B cell (primary cell): ENCODE measurements around the gene GGNBP2. TPM values are rescaled to one million over a fixed set of nuclear protein-coding genes. Genes with fewer than 3 reads are reported as not detected.

Source experiments
- ATAC-seq: fragments of 200-7000 bp; cut with Tn5 transposase; one replicate; pipeline ENCODE4 v1.10.0; 2021; ENCODE audit warnings: low read depth, mild to moderate bottlenecking, moderate number of reproducible peaks, moderate library complexity
- CTCF ChIA-PET: fragments of 350-600 bp; sonication (Branson Sonifier 250); formaldehyde crosslinking; loops from one replicate; lab custom pipeline; 2021; ENCODE audit warnings: antibody characterized with exemption, inconsistent platforms; lab: Charles Lee
- POLR2A ChIA-PET: fragments of 350-600 bp; sonication (Branson Sonifier 250); formaldehyde crosslinking; loops from one replicate; lab custom pipeline; 2021; ENCODE audit warnings: antibody characterized with exemption; lab: Charles Lee
- DNase-seq: peaks from one replicate; pipeline ENCODE4 v3.0.0; 2013
- H2AFZ ChIP-seq: 2 replicates; pipeline ENCODE4 v1.6.1; 2012; ENCODE audit warnings: mild to moderate bottlenecking, low read depth, low read length; ENCODE audit not compliant: insufficient read depth, poor library complexity, severe bottlenecking
- H3K27ac ChIP-seq, 2 donors: 1 replicate in 1 of 2; 2 replicates in 1 of 2; pipeline ENCODE4 v1.5.1; 2012 to 2013; ENCODE audit warnings: low read length in 2 of 2, mild to moderate bottlenecking in 2 of 2, moderate library complexity in 1 of 2
- H3K27me3 ChIP-seq, 4 experiments: fragments of 200-600 bp in 1 of 4; sonication (generic) in 1 of 4; replicated peaks in 1 of 4; 1 replicate in 2 of 4; 2 replicates in 2 of 4; pipeline versions ENCODE4 v1.6.1 to v1.7.0; 2013 to 2016; ENCODE audit warnings: low read length in 3 of 4, mild to moderate bottlenecking in 2 of 4, mixed read lengths in 1 of 4, moderate library complexity in 1 of 4; ENCODE audit not compliant: insufficient read depth in 4 of 4, control insufficient read depth in 3 of 4; ENCODE audit errors: control extremely low read depth in 1 of 4
- H3K36me3 ChIP-seq, 2 experiments: replicated peaks in 1 of 2; 1 replicate in 1 of 2; 2 replicates in 1 of 2; pipeline versions ENCODE4 v1.6.1 to v1.7.1; 2013; ENCODE audit warnings: low read length in 1 of 2; ENCODE audit not compliant: insufficient read depth in 2 of 2, control insufficient read depth in 1 of 2; ENCODE audit errors: control extremely low read depth in 1 of 2, extremely low read depth in 1 of 2
- H3K4me1 ChIP-seq, 2 donors: fragments of 200-600 bp in 1 of 2; sonication (generic) in 1 of 2; 1 replicate in 1 of 2; 2 replicates in 1 of 2; pipeline versions ENCODE4 v1.5.1 to v1.6.1; 2013 to 2017; ENCODE audit warnings: low read length in 2 of 2; ENCODE audit not compliant: control insufficient read depth in 2 of 2, insufficient read depth in 2 of 2
- H3K4me2 ChIP-seq: replicated peaks from 2 replicates; pipeline ENCODE3; 2012; ENCODE audit warnings: mild to moderate bottlenecking, low read depth, low read length; ENCODE audit not compliant: poor library complexity, severe bottlenecking
- H3K4me3 ChIP-seq, 5 experiments: fragments of 200-600 bp in 1 of 5; sonication (generic) in 1 of 5; 1 replicate in 3 of 5; 2 replicates in 2 of 5; pipeline versions ENCODE4 v1.5.1 to v1.7.0; 2011 to 2016; ENCODE audit warnings: low read length in 4 of 5, mild to moderate bottlenecking in 4 of 5, low read depth in 2 of 5, control low read depth in 1 of 5, moderate library complexity in 1 of 5; ENCODE audit not compliant: insufficient read depth in 1 of 5; ENCODE audit errors: control extremely low read depth in 1 of 5, extremely low read depth in 1 of 5
- H3K79me2 ChIP-seq: fragments of 200-600 bp; sonication (generic); one replicate; pipeline ENCODE4 v1.6.0; 2016; ENCODE audit warnings: low read length; ENCODE audit not compliant: control insufficient read depth, insufficient read depth
- H3K9ac ChIP-seq: fragments of 200-600 bp; sonication (generic); 2 replicates; pipeline ENCODE4 v1.6.1; 2017; ENCODE audit warnings: mild to moderate bottlenecking, low read length, moderate library complexity
- H3K9me3 ChIP-seq, 3 donors: one replicate each; pipeline versions ENCODE4 v1.6.1 to v1.7.1; 2013; ENCODE audit warnings: low read length in 2 of 3; ENCODE audit not compliant: control insufficient read depth in 2 of 3, insufficient read depth in 1 of 3; ENCODE audit errors: control extremely low read depth in 1 of 3
- H4K20me1 ChIP-seq: 2 replicates; pipeline ENCODE4 v1.6.0; 2012; ENCODE audit warnings: mild to moderate bottlenecking, low read length; ENCODE audit not compliant: insufficient read depth, control insufficient read depth, poor library complexity, severe bottlenecking
- H3K27ac Mint-ChIP-seq: one replicate; pipeline ENCODE4 v1.8.0; 2021; ENCODE audit warnings: mixed read lengths
- H3K27me3 Mint-ChIP-seq: one replicate; pipeline ENCODE4 v1.8.0; 2021; ENCODE audit warnings: mixed read lengths
- H3K4me1 Mint-ChIP-seq: one replicate; pipeline ENCODE4 v1.8.0; 2021; ENCODE audit warnings: mixed read lengths
- H3K4me3 Mint-ChIP-seq: one replicate; pipeline ENCODE4 v1.8.0; 2021; ENCODE audit warnings: mixed read lengths
- H3K9me3 Mint-ChIP-seq: one replicate; pipeline ENCODE4 v1.8.0; 2022; ENCODE audit warnings: mixed read lengths; ENCODE audit not compliant: insufficient read depth
- CTCF ChIP-seq: fragments of 200-600 bp; IDR thresholded peaks from one replicate; pipeline ENCODE4 v1.8.0; 2022; ENCODE audit warnings: antibody characterized with exemption, mild to moderate bottlenecking
- EZH2 ChIP-seq: IDR thresholded peaks from 2 replicates; pipeline ENCODE4 v1.6.1; 2012; ENCODE audit warnings: borderline replicate concordance, low read depth, mild to moderate bottlenecking, moderate library complexity, low read length; ENCODE audit not compliant: insufficient read depth, poor library complexity, severe bottlenecking
- WGBS: methylation state at CpG from one replicate; pipeline ENCODE4 v1.1.5; 2013; ENCODE audit warnings: missing lambda C conversion rate; ENCODE audit not compliant: insufficient coverage; 5-methylcytosine and 5-hydroxymethylcytosine counted together
- intact Hi-C: fragments of 100-400 bp; cut with micrococcal nuclease; formaldehyde crosslinking; loops from one replicate; pipeline ENCODE4 v1.10.0; 2022
- polyA plus RNA-seq: library from polyadenylated mRNA; depleted of rRNA; stranded (reverse); fragments of >200 nt; gene quantifications from 2 replicates; pipeline ENCODE4 v1.2.3, GENCODE V29; 2012
- total RNA-seq, 2 donors: library from RNA; stranded (reverse); fragments of 120-200 nt in 1 of 2; gene quantifications; 1 replicate in 1 of 2; 2 replicates in 1 of 2; pipeline versions ENCODE4 v1.2.3 to v1.2.4, GENCODE V29; 2013 to 2022

The GGNBP2 gene
- total and polyA plus RNA-seq, 2 donors (not counting 1 experiment from before 2014, with no cell fraction given), result 107 to 137 TPM

- H3K27ac Mint-ChIP-seq, result no peak overlapping the region
- Histone ChIP-seq H4K20me1 (no peaks in the 10 kb centered on the region), H2AFZ (no peak overlapping the region), H3K79me2 (no peaks in the 10 kb centered on the region), H3K36me3 (peaks cover 0 to 34% of the 10 kb centered on the region in 2 experiments), H3K4me3 (no peak overlapping the region), H3K4me2 (no peak overlapping the region), H3K4me1 (no peaks in the 10 kb centered on the region), H3K27me3 (no peaks in the 10 kb centered on the region), H3K9ac (no peak overlapping the region), H3K27ac (no peak overlapping the region), H3K9me3 (no peaks in the 10 kb centered on the region)
- ATAC-seq (no peak), DNase-seq (no peak)
- ChIA-PET CTCF (no interaction called here), POLR2A (no interaction called here)
- H3K4me3 Mint-ChIP-seq, result no peak overlapping the region
- 92% methylated on average over 5 of the region's 6 CpGs for WGBS
- H3K4me1 Mint-ChIP-seq, result no peaks in the 10 kb centered on the region
- H3K27me3 Mint-ChIP-seq, result no peaks in the 10 kb centered on the region
- no peaks in the 10 kb centered on the region for H3K9me3 Mint-ChIP-seq
- intact Hi-C loops, result no loop called here
- TF ChIP-seq EZH2, result no peak
- TF ChIP-seq CTCF, result no peak
These were observed 38.4 kb upstream of the GGNBP2 start for GRCh38 chr17:36506249-36506826.

DNA sequence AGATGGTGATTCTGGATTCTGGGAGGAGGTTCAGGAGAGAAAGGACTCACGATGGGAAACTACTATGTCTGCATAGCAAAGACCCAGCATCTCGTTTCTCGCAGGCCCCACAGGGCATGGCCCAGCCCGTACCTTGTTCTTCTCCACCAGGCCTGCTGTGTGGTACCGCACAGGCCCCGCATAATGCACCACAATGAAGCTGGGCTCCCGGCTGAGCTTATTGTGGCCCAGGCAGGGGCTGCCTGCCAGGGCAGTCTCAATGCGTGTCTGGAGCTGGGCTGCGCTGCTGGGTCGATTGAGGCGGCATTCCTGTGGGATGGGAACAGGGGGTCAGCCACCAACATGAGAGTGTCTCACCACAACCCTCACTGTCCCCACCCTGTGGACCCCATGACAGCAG is 37.9 kb upstream of the GGNBP2 start:
- Mint-ChIP-seq H3K27ac (no peak overlapping the region), H3K4me3 (no peak overlapping the region), H3K27me3 (no peaks in the 10 kb centered on the region), H3K4me1 (no peaks in the 10 kb centered on the region), H3K9me3 (no peaks in the 10 kb centered on the region)
- no peak for DNase-seq
- no peaks in the 10 kb centered on the region for H3K9me3 ChIP-seq
- no peak overlapping the region for H3K4me2 ChIP-seq
- ChIA-PET CTCF (no interaction called here), POLR2A (no interaction called here)
- ATAC-seq, result no peak
- no peaks in the 10 kb centered on the region for H3K79me2 ChIP-seq
- no peak for TF ChIP-seq CTCF
- no peak for TF ChIP-seq EZH2
- H3K9ac ChIP-seq, result no peak overlapping the region
- H2AFZ ChIP-seq, result no peak overlapping the region
- H3K27ac ChIP-seq, result no peak overlapping the region
- no peak overlapping the region for H3K4me3 ChIP-seq
- WGBS, result 98% methylated on average over 11 of the region's 11 CpGs
- H3K27me3 ChIP-seq, result no peaks in the 10 kb centered on the region
- H3K4me1 ChIP-seq, result no peaks in the 10 kb centered on the region
- H3K36me3 ChIP-seq, result peaks cover 0 to 36% of the 10 kb centered on the region in 2 experiments
- intact Hi-C loops, result no loop called here
- no peaks in the 10 kb centered on the region for H4K20me1 ChIP-seq
